Activated naive CD8-positive, alpha-beta T cell treated with anti-CD3 and anti-CD28 coated beads for 36 hours (primary cell): ENCODE measurements around the gene ZMYND15. TPM values are rescaled to one million over a fixed set of nuclear protein-coding genes. Genes with fewer than 3 reads are reported as not detected.

Experiments
- DNase-seq: peaks from one replicate; pipeline ENCODE4 v3.0.0; 2021
- H3K27ac Mint-ChIP-seq: one replicate; pipeline ENCODE4 v1.8.0; 2022; ENCODE audit warnings: mild to moderate bottlenecking, moderate library complexity, mixed read lengths
- H3K27me3 Mint-ChIP-seq: one replicate; pipeline ENCODE4 v1.8.0; 2022; ENCODE audit warnings: mild to moderate bottlenecking, mixed read lengths
- H3K36me3 Mint-ChIP-seq: one replicate; pipeline ENCODE4 v1.8.0; 2021; ENCODE audit warnings: mild to moderate bottlenecking, mixed read lengths
- H3K4me1 Mint-ChIP-seq: one replicate; pipeline ENCODE4 v1.8.0; 2021; ENCODE audit warnings: mixed read lengths
- H3K4me3 Mint-ChIP-seq: one replicate; pipeline ENCODE4 v1.8.0; 2022; ENCODE audit warnings: mild to moderate bottlenecking, moderate library complexity, mixed read lengths
- H3K9me3 Mint-ChIP-seq: one replicate; pipeline ENCODE4 v1.8.0; 2022; ENCODE audit warnings: mixed read lengths
- total RNA-seq, 2 experiments: library from RNA; stranded (reverse); gene quantifications; one replicate each; pipeline ENCODE4 v1.2.3, GENCODE V29; 2021

The ZMYND15 gene
- total RNA-seq, 2 experiments from 2014 or later = not detected

DNA sequence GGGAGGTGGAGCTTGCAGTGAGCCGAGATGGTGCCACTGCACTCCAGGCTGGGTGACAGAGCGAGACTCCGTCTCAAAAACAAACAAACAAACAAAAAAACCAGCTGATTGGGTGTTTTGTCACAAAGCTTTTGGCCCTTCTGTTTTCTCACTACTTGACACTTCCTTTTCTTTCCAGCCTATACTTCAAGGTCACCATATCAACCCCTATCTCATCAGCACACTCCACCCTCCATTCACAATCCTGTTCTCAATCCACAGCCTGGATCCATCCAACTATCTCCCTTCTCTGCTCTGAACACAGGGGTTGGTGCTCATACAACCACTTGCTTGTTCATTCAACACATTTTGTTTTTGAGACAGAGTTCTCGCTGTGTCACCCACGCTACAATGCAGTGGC lies 15.0 kb upstream of the ZMYND15 start:
- DNase-seq = no peak
- no peak overlapping the region for H3K27ac Mint-ChIP-seq
- no peak overlapping the region for H3K4me3 Mint-ChIP-seq
- H3K27me3 Mint-ChIP-seq = no peaks in the 10 kb centered on the region
- no peaks in the 10 kb centered on the region for H3K36me3 Mint-ChIP-seq
- no peaks in the 10 kb centered on the region for H3K9me3 Mint-ChIP-seq
- peaks cover 24% of the 10 kb centered on the region for H3K4me1 Mint-ChIP-seq

DNA sequence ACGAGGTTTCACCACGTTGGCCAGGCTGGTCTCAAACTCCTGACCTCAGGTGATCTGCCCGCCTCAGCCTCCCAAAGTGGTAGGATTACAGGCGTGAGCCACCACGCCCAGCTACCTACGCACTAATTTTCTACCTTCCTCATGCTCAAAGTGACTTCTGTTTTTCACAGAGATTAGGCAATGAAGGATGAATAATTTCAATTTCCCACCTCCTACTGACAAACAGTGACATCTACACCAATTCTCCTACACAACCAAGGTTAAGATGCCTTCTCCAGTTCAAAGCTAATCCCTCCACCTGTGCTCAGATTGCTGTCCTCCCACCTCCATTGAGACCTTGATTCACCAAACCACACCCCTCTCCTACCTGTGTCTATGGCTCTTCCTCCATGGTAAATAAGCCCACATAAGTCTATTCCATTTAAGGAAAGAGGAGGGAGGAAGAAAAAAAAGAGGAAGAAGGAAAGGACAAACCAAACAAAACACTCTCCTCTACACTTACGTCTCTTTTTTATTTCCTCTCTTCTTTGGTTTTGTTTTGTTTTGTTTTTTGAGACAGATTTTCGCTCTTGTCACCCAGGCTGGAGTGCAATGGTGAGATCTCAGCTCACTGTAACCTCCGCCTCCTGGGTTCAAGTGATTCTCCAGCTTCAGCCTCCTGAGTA lies 13.9 kb upstream of the ZMYND15 start:
- H3K4me3 Mint-ChIP-seq = no peak overlapping the region
- no peak overlapping the region for H3K27ac Mint-ChIP-seq
- H3K27me3 Mint-ChIP-seq = no peaks in the 10 kb centered on the region
- no peak for DNase-seq
- no peaks in the 10 kb centered on the region for H3K36me3 Mint-ChIP-seq
- H3K4me1 Mint-ChIP-seq = peaks cover 28% of the 10 kb centered on the region
- H3K9me3 Mint-ChIP-seq = no peaks in the 10 kb centered on the region

DNA sequence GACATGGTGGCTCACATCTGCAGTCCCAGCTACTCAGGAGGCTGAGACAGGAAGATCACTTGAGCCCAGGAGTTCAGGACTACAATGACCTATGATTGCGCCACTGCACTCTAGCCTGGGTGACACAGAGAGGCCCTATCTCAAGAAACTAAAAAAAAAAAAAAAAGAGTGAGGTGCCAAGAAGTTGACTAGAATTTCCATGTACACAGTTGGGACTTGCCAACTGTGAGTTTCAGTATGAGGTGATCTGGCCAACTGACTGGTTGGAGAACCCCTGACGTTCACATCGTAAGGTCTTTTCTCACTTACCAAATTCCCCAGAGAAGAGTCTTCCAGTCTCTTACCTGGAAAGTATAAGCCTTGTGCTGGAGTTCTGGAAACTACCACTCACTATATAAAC lies 11.5 kb upstream of the ZMYND15 start:
- Mint-ChIP-seq H3K9me3 (no peaks in the 10 kb centered on the region), H3K36me3 (no peaks in the 10 kb centered on the region), H3K27ac (peak overlapping the region; percentile 60), H3K27me3 (no peaks in the 10 kb centered on the region), H3K4me1 (peaks cover 33% of the 10 kb centered on the region), H3K4me3 (peak overlapping the region; percentile 40)
- DNase-seq = no peak

DNA sequence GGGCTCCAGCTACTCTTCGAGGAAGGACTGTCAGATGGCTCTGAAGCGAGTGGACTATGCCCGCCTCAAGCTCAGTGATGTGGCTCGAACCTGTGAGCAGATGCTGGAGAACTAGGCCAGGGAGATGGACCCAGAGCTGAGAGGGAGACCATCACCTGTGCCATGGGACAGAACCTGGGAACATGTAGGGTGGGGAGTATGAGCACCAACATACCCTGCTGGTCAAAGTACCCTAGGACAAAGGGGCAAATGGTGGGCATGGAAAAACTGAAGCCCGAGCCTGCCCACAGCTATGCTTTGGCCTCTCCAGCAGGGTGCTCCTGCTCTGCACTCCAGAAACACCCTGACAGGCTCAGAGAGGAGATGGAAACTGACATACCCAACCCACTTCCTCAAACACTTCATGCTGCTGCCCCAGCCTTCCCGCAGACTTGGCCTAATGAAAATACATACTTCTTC lies 6.5 kb upstream of the ZMYND15 start:
- no peaks in the 10 kb centered on the region for H3K36me3 Mint-ChIP-seq
- no peak for DNase-seq
- H3K4me3 Mint-ChIP-seq = no peak overlapping the region
- peaks cover 32% of the 10 kb centered on the region for H3K4me1 Mint-ChIP-seq
- no peaks in the 10 kb centered on the region for H3K9me3 Mint-ChIP-seq
- H3K27ac Mint-ChIP-seq = peak overlapping the region; percentile 2
- peaks cover under 1% of the 10 kb centered on the region for H3K27me3 Mint-ChIP-seq

DNA sequence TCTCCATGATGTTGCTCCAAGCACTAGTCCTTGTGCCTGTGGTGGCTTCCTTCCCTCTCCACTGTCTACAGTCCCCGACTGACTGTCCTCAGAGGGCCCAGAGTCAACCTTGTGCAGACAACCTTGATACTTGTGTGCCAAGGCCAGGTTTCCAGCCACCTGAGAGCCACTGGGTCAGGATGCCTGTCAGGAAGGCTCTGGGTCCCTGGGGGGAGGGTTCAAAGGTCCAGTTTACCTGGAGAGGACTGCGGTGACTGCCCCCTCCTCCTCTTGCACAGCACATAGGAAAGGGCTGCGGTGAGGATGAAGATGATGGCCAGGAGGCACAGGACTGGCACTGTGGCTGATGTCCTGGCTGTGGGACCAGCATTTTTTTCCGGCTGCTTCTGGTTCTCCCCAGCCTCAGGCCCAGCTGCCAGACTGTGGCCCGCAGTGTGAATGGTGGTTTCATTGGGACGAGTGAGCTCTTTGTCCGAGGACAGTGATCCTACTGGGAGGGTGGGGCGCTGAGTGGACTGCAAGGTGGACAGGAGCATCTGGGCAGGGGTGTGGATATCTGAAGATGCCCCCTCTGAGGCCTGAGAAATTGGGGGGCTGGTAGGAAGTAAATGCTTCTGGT lies 4.7 kb upstream of the ZMYND15 start:
- H3K4me3 Mint-ChIP-seq = no peak overlapping the region
- H3K9me3 Mint-ChIP-seq = no peaks in the 10 kb centered on the region
- H3K36me3 Mint-ChIP-seq = no peaks in the 10 kb centered on the region
- no peak for DNase-seq
- peaks cover 34% of the 10 kb centered on the region for H3K4me1 Mint-ChIP-seq
- peaks cover 9% of the 10 kb centered on the region for H3K27me3 Mint-ChIP-seq
- H3K27ac Mint-ChIP-seq = no peak overlapping the region

DNA sequence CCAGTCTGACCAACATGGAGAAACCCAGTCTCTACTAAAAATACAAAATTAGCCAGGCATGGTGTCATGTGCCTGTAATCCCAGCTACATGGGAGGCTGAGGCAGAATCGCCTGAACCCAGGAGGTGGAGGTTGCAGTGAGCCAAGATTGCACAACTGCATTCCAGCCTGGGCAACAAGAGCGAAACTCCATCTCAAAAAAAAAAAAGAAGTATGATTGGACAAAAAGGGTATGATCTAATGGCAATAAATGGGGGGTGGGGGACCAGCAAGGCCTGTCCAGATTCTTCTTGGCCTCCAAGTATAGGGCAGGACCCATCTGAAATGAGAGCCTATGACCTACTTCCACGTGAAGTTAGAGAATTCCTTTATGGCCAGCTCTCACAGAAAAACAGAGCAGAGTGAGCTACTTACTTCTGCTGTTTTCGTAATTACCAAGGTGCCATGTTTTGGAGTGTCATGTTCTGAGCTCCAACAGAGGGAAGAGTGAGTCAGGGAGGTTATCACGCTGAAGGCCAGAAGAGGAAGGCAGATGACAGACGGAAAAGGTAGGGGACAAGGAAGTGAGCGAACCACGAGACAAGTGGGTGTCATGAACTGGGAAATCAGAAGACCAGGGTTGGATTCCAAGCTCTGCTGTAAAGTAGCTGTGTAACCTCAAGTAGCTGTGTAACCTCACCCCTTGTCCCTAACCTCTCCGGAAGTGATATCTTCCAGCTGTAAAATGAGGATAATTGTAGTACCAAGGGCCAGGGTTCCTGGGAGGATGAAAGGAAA lies 3.6 kb upstream of the ZMYND15 start:
- H3K4me1 Mint-ChIP-seq = peaks cover 31% of the 10 kb centered on the region
- peaks cover 17% of the 10 kb centered on the region for H3K27me3 Mint-ChIP-seq
- no peak overlapping the region for H3K4me3 Mint-ChIP-seq
- DNase-seq = no peak
- no peaks in the 10 kb centered on the region for H3K36me3 Mint-ChIP-seq
- H3K9me3 Mint-ChIP-seq = no peaks in the 10 kb centered on the region
- H3K27ac Mint-ChIP-seq = no peak overlapping the region

DNA sequence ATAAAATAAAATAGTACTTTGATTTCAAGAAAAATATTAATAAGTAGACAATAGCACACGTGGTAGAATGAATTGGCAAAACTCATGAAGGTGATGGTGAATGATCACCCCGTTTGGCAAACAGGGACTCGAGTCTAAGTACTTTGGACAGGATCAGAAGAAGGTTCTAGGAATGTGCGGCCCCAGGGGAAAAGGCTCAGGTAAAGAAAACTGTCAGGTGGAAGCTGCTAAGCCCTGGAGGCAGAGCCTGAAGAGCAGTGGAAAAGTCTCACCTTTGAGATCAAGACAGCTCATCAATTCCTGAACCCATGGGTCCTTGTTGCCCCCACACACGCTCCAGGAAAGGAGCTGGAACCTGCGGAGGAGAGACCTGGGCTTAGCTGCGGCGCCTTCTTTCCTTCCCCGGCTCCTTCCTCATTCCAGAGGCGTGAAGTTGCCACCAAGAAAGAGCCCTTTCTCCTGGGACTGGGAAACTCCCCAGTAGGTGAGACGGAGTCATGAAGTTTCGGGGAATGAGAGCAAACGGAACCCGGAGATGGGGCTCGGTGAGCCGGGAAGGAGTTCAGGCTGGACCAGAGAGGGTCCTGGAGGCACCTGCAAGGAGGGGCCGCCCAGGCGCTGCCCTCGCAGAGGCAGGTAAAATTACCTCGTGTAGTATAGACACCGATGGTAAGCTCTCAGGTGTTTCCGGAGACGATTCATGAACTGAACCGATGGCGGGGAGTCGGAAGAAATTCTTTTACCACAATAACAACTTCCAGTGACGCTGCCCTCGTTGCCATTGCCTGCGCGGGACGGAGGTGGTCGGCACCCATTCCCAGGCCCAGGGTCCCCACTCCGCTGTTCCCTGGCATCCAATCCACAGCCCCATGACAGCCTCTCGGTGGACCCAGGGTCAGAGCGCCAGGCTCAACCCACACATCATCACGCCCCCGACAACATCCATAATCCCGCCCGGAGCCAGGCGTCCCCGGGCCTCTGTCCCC lies 1.2 kb upstream of the ZMYND15 start:
- H3K4me3 Mint-ChIP-seq = peak overlapping the region; percentile 73
- DNase-seq = no peak
- H3K36me3 Mint-ChIP-seq = no peaks in the 10 kb centered on the region
- H3K4me1 Mint-ChIP-seq = peaks cover 21% of the 10 kb centered on the region
- H3K27ac Mint-ChIP-seq = peak overlapping the region; percentile 48
- H3K27me3 Mint-ChIP-seq = peaks cover 21% of the 10 kb centered on the region
- no peaks in the 10 kb centered on the region for H3K9me3 Mint-ChIP-seq

DNA sequence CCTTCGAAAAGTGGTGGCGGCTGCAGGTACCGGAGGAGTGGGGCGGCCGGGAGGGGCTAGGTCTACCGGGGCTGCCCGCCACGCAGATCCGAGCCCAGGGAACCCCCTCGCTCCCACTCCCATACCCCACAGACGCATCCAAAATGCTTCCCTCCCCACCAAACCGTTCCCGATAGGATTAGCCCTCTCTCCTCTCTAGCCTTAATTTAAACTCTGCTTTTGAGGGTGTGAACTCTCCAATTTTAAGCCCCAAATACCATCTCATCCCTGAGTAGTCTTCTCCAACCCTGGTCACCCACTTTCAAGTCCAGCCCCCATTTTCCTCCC lies 355 bp downstream of the ZMYND15 start:
- no peaks in the 10 kb centered on the region for H3K36me3 Mint-ChIP-seq
- H3K9me3 Mint-ChIP-seq = no peaks in the 10 kb centered on the region
- H3K27ac Mint-ChIP-seq = no peak overlapping the region
- DNase-seq = no peak
- H3K27me3 Mint-ChIP-seq = peaks cover 21% of the 10 kb centered on the region
- peaks cover 20% of the 10 kb centered on the region for H3K4me1 Mint-ChIP-seq
- H3K4me3 Mint-ChIP-seq = peak overlapping the region; percentile 63

DNA sequence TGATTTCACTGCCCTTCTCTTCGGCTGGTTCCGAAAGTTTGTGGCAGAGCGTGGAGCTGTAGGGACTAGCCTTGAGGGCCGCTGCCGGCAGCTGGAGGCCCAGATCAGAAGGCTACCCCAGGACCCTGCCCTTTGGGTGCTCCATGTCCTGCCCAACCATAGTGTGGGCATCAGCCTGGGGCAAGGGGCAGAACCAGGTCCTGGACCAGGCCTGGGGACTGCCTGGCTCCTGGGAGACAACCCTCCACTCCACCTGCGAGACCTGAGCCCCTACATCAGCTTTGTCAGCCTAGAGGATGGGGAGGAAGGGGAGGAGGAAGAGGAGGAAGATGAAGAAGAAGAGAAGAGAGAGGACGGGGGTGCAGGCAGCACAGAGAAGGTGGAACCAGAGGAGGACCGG lies 951 bp downstream of the ZMYND15 start:
- Mint-ChIP-seq H3K27me3 (peaks cover 21% of the 10 kb centered on the region), H3K27ac (no peak overlapping the region), H3K36me3 (no peaks in the 10 kb centered on the region), H3K4me1 (peaks cover 20% of the 10 kb centered on the region), H3K9me3 (no peaks in the 10 kb centered on the region), H3K4me3 (peak overlapping the region; percentile 63)
- DNase-seq = no peak

DNA sequence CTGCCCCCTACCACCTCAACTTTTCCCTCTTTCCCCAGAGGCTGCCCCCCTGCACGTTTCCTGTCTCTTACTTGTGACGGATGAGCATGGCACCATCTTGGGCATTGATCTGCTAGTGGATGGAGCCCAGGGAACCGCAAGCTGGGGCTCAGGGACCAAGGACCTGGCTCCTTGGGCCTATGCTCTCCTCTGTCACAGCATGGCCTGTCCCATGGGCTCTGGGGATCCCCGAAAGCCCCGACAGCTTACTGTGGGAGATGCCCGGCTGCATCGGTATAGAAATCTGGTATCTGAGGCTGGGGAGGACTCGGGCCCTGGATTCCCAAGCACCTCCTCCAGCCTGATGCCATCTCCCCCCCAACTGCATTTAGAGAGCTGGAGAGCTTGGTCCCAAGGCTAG lies 1.9 kb downstream of the ZMYND15 start:
- DNase-seq = no peak
- Mint-ChIP-seq H3K9me3 (no peaks in the 10 kb centered on the region), H3K36me3 (no peaks in the 10 kb centered on the region), H3K4me1 (peaks cover 13% of the 10 kb centered on the region), H3K27ac (no peak overlapping the region), H3K27me3 (peaks cover 21% of the 10 kb centered on the region), H3K4me3 (no peak overlapping the region)

DNA sequence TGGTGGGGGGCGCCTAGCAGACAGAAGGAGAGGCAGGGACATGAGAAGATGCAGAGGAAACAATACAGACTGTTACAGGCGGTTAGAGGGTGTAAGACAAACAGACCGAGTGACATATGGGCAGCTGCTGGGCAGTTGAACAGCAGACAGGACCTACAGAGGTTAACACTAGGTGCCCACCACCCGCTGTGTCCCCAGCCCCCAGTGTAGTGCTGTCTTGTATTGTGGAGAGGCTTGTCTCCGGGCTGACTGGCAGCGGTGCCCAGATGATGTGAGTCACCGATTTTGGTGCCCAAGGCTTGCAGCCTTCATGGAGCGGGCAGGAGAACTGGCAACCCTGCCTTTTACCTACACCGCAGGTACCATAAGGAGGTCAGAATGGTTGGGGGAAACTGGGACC lies 2.5 kb downstream of the ZMYND15 start:
- H3K4me1 Mint-ChIP-seq = peaks cover 13% of the 10 kb centered on the region
- H3K36me3 Mint-ChIP-seq = no peaks in the 10 kb centered on the region
- DNase-seq = no peak
- no peaks in the 10 kb centered on the region for H3K9me3 Mint-ChIP-seq
- H3K27me3 Mint-ChIP-seq = peaks cover 21% of the 10 kb centered on the region
- no peak overlapping the region for H3K4me3 Mint-ChIP-seq
- no peak overlapping the region for H3K27ac Mint-ChIP-seq

DNA sequence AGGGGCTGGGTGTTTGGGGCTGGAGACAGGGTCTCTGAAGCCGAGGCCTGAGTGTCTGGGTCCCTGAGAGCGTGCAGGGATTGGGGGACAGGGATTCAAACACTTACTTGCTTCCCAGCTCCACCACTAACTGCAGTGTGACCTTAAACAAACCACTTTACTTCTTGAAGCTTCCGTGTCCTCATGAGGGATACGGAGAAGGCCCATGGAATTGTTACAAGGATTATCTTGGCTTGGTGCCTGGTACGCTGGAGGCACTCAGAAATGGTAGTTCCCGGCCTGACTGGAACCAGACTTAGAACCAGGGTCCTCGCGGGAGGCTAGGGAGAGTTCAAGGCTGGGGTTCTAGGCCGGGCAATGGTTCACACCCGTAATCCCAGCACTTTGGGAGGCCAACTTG lies 3.0 kb downstream of the ZMYND15 start:
- H3K9me3 Mint-ChIP-seq = no peaks in the 10 kb centered on the region
- H3K27ac Mint-ChIP-seq = no peak overlapping the region
- DNase-seq = no peak
- H3K36me3 Mint-ChIP-seq = no peaks in the 10 kb centered on the region
- peaks cover 21% of the 10 kb centered on the region for H3K27me3 Mint-ChIP-seq
- peaks cover 14% of the 10 kb centered on the region for H3K4me1 Mint-ChIP-seq
- H3K4me3 Mint-ChIP-seq = no peak overlapping the region

DNA sequence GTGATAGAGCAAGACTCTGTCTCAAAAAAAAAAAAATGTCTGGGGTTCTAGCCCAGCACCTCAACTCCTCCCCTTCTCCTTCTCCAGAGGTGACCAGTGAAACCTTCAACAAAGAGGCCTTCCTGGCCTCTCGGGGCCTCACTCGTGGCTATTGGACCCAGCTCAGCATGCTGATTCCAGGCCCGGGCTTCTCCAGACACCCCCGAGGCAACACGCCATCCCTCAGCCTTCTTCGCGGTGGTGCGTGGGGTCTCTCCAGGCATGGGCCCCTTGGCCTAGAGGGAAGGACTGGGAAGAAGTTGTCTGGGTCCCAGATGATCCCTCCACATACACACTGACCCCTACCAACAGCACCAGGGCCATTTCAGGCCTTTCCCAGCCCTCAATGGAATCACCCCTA lies 3.6 kb downstream of the ZMYND15 start:
- no peak overlapping the region for H3K4me3 Mint-ChIP-seq
- peaks cover 20% of the 10 kb centered on the region for H3K27me3 Mint-ChIP-seq
- H3K27ac Mint-ChIP-seq = no peak overlapping the region
- H3K9me3 Mint-ChIP-seq = no peaks in the 10 kb centered on the region
- DNase-seq = no peak
- H3K36me3 Mint-ChIP-seq = no peaks in the 10 kb centered on the region
- H3K4me1 Mint-ChIP-seq = peaks cover 17% of the 10 kb centered on the region

DNA sequence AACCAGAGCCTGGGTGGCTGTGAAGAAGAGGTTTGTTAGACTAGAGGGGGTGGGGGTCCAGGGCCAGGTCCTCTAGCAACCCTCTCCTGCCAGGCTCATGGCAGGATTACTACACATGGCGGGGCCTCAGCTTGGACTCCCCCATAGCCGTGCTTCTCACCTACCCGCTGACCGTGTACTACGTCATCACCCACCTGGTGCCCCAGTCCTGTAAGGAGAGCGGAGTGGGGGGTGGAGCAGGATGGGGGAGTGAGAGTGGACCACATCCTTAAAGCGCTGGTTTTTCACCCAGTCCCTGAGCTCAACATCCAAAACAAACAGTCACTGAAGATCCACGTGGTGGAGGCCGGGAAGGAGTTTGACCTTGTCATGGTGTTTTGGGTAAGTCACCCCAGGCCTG lies 4.3 kb downstream of the ZMYND15 start:
- no peaks in the 10 kb centered on the region for H3K36me3 Mint-ChIP-seq
- H3K27me3 Mint-ChIP-seq = peaks cover 13% of the 10 kb centered on the region
- H3K9me3 Mint-ChIP-seq = no peaks in the 10 kb centered on the region
- DNase-seq = no peak
- no peak overlapping the region for H3K27ac Mint-ChIP-seq
- H3K4me1 Mint-ChIP-seq = peaks cover 15% of the 10 kb centered on the region
- no peak overlapping the region for H3K4me3 Mint-ChIP-seq
